ENCODE results near the gene HLA-F.

- TF ChIP-seq POLR2AphosphoS5 (IDR thresholded peaks at IDR 0.05; ENCODE audit: low read depth, low read length) (no peak), TAF1 (IDR thresholded peaks at IDR 0.05; ENCODE audit: borderline replicate concordance, insufficient read depth, low read length) (no peak), REST (IDR thresholded peaks at IDR 0.05; ENCODE audit: insufficient read depth in 1 of 2, low read depth in 2 of 2, low read length in 2 of 2) (no peak), SIN3A (IDR thresholded peaks at IDR 0.05; ENCODE audit: borderline replicate concordance, insufficient read depth, low read length) (no peak)
These were observed 26.4 kb downstream of the HLA-F start for GRCh38 chr6:29749668-29750067.
